A673 (cell line): ENCODE results near the gene NRL. TPM values are rescaled to one million over a fixed set of nuclear protein-coding genes. Genes with fewer than 3 reads are reported as not detected.

Source experiments
- BruUV-seq: library from RNA; stranded (reverse); fragments of 400-500 nt; replicated peaks from 2 replicates; lab custom pipeline; 2021; lab: Mats Ljungman, UMichigan
- CTCF ChIA-PET: fragments of 300-600 bp; sonication (Branson Sonifier 250); formaldehyde crosslinking; loops from one replicate; lab custom pipeline; 2022; ENCODE audit warnings: antibody characterized with exemption; lab: Charles Lee
- POLR2A ChIA-PET: fragments of 300-600 bp; sonication (Branson Sonifier 250); formaldehyde crosslinking; loops from one replicate; lab custom pipeline; 2022; ENCODE audit warnings: antibody characterized with exemption; ENCODE audit not compliant: low non-redundant PET; lab: Charles Lee
- DNase-seq: peaks from one replicate; pipeline ENCODE4 v3.0.0-alpha.2; 2015; ENCODE audit warnings: low spot score
- H3K27ac ChIP-seq: fragments of 200-600 bp; sonication (generic); 2 replicates; pipeline ENCODE4 v1.5.1; 2016; ENCODE audit warnings: mixed run types, low read depth, mild to moderate bottlenecking, mixed read lengths, antibody characterized with exemption, low read length; ENCODE audit not compliant: poor library complexity, severe bottlenecking
- H3K27me3 ChIP-seq: fragments of 200-600 bp; sonication (generic); replicated peaks from 2 replicates; pipeline ENCODE4 v1.6.1; 2017; ENCODE audit warnings: mixed run types, low read depth, mild to moderate bottlenecking, mixed read lengths, antibody characterized with exemption, low read length; ENCODE audit not compliant: insufficient read depth, poor library complexity
- H3K36me3 ChIP-seq: fragments of 200-600 bp; sonication (generic); 2 replicates; pipeline ENCODE4 v1.6.1; 2016; ENCODE audit warnings: mixed run types, mild to moderate bottlenecking, mixed read lengths, antibody characterized with exemption, low read length; ENCODE audit not compliant: insufficient read depth, poor library complexity, severe bottlenecking
- H3K4me1 ChIP-seq: fragments of 200-600 bp; sonication (generic); 2 replicates; pipeline ENCODE4 v1.6.1; 2017; ENCODE audit warnings: mixed run types, mild to moderate bottlenecking, mixed read lengths, antibody characterized with exemption, low read length; ENCODE audit not compliant: insufficient read depth, poor library complexity, severe bottlenecking
- H3K4me3 ChIP-seq: fragments of 200-600 bp; sonication (generic); 2 replicates; pipeline ENCODE4 v1.5.1; 2016; ENCODE audit warnings: low read depth, mixed run types, mild to moderate bottlenecking, mixed read lengths, low read length; ENCODE audit not compliant: poor library complexity, severe bottlenecking
- H3K9me3 ChIP-seq: fragments of 200-600 bp; sonication (generic); 2 replicates; pipeline ENCODE4 v1.6.1; 2016; ENCODE audit warnings: mixed run types, low read depth, mild to moderate bottlenecking, mixed read lengths, antibody characterized with exemption, low read length; ENCODE audit not compliant: poor library complexity, severe bottlenecking
- CTCF ChIP-seq: fragments of 300-800, 200-600 bp; sonication (generic); conservative IDR thresholded peaks from 2 replicates; pipeline ENCODE4 v1.5.1; 2017; ENCODE audit warnings: low read depth, mild to moderate bottlenecking, antibody characterized with exemption, low read length, moderate library complexity, mixed read lengths
- EZH2 ChIP-seq: fragments of 200-600 bp; sonication (generic); IDR thresholded peaks from 2 replicates; pipeline ENCODE4 v1.6.1; 2017; ENCODE audit warnings: borderline replicate concordance, low read depth, mild to moderate bottlenecking, mixed read lengths, antibody characterized with exemption, low read length; ENCODE audit not compliant: poor library complexity, severe bottlenecking
- intact Hi-C: fragments of 100-400 bp; cut with micrococcal nuclease; formaldehyde crosslinking; loops from one replicate; pipeline ENCODE4 v1.10.0; 2022; ENCODE audit not compliant: unreplicated experiment
- total RNA-seq: library from RNA; stranded (reverse); gene quantifications from 2 replicates; pipeline ENCODE4 v1.2.3, GENCODE V29; 2021

The NRL gene
- total RNA-seq, 1 experiment from 2014 or later = 1.9 TPM

GRCh38 chr14:24130717-24131548 lies 16.2 kb upstream of the NRL start:
- no peak overlapping the region for H3K27ac ChIP-seq
- intact Hi-C loops = no loop called here
- DNase-seq = no peak
- H3K9me3 ChIP-seq = no peaks in the 10 kb centered on the region
- no peak overlapping the region for H3K4me3 ChIP-seq
- no peaks in the 10 kb centered on the region for H3K4me1 ChIP-seq
- H3K27me3 ChIP-seq = no peaks in the 10 kb centered on the region
- no TSS peak for BruUV-seq
- H3K36me3 ChIP-seq = no peaks in the 10 kb centered on the region
- TF ChIP-seq EZH2 (no peak), CTCF (no peak)
- ChIA-PET CTCF (no interaction called here), POLR2A (interaction anchor here (0.6 kb wide), 1 partner anchor 190 kb away, joined by 4 read pairs; no protein-coding TSS in a partner anchor)

DNA sequence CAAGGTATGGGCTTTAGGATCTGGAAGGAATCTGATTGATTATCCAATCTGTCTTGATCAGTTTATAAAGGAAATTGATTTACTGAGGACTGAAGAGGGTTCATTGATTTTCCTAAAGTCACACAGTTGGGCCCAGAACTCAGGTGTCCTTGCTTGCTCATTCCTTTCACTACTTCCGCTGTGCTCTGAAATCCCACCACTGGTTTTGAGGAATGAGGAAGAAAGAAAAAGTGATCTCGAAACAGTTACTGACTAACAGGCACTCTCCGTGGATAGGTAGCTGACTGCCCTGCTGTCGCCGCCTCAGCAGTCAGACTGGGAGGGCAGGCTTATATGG lies 15.6 kb upstream of the NRL start, which contains the start of gene FITM1:
Gene FITM1, plus strand, starts transcription at position 280 of the 337 bp plus-strand sequence. CDS start 905 bp downstream, outside the sequence.
- Histone ChIP-seq H3K4me3 (no peak within 1 kb of the TSS), H3K27ac (no peak within 1 kb of the TSS), H3K36me3 (no peaks in the 10 kb centered on the region), H3K9me3 (no peaks in the 10 kb centered on the region), H3K4me1 (no peaks in the 10 kb centered on the region), H3K27me3 (no peaks in the 10 kb centered on the region)
- CTCF ChIA-PET = no interaction called here
- POLR2A ChIA-PET = interaction anchor here (0.6 kb wide), 1 partner anchor 191 kb away, joined by 4 read pairs; no protein-coding TSS in a partner anchor
- TF ChIP-seq EZH2 (no peak), CTCF (no peak)
- no peak for DNase-seq
- no TSS peak for BruUV-seq
- intact Hi-C loops = no loop called here

- CTCF ChIA-PET = no interaction called here
- Histone ChIP-seq H3K4me3 (no peak overlapping the region), H3K4me1 (no peaks in the 10 kb centered on the region), H3K27me3 (no peaks in the 10 kb centered on the region), H3K36me3 (no peaks in the 10 kb centered on the region), H3K27ac (no peak overlapping the region), H3K9me3 (no peaks in the 10 kb centered on the region)
- intact Hi-C loops = no loop called here
- no TSS peak for BruUV-seq
- no peak for DNase-seq
- no peak for TF ChIP-seq CTCF
- TF ChIP-seq EZH2 = no peak
- POLR2A ChIA-PET = no interaction called here
Observed at GRCh38 chr14:24129410-24129998, 14.8 kb upstream of the NRL start.
